Endothelial cell of umbilical vein (primary cell): Measurements from ENCODE around the gene RDH5.

Experiments used
- EZH2 ChIP-seq: IDR thresholded peaks from 2 replicates; pipeline ENCODE4 v1.6.1; 2012; ENCODE audit warnings: borderline replicate concordance, low read depth, mild to moderate bottlenecking, moderate library complexity, low read length, inconsistent platforms; ENCODE audit not compliant: severe bottlenecking
- GATA2 ChIP-seq: IDR thresholded peaks from 2 replicates; pipeline ENCODE4 v1.7.0; 2011; ENCODE audit warnings: low read depth, mild to moderate bottlenecking, moderate library complexity, mixed read lengths, low read length; ENCODE audit not compliant: insufficient read length, insufficient read depth
- JUN ChIP-seq: IDR thresholded peaks from 2 replicates; pipeline ENCODE4 v1.6.1; 2011; ENCODE audit warnings: borderline replicate concordance, low read depth; ENCODE audit not compliant: insufficient read length, insufficient read depth
- MYC ChIP-seq: IDR thresholded peaks from one replicate; pipeline ENCODE4 v1.6.1; 2011; ENCODE audit warnings: mild to moderate bottlenecking, low read depth, low read length
- POLR2A ChIP-seq: IDR thresholded peaks from 2 replicates; pipeline ENCODE4 v1.6.1; 2012; ENCODE audit warnings: low read depth, mild to moderate bottlenecking, control low read depth, low read length
- POLR2AphosphoS5 ChIP-seq: IDR thresholded peaks from 2 replicates; pipeline ENCODE4 v1.6.1; 2012; ENCODE audit warnings: low read depth, mild to moderate bottlenecking, control low read depth, low read length, moderate library complexity; ENCODE audit not compliant: insufficient read depth
- TF ChIP-seq, protein P1 (sequence below), 2 donors: IDR thresholded peaks; 1 replicate in 1 of 2; 2 replicates in 1 of 2; pipeline ENCODE4 v1.5.1; 2011; ENCODE audit warnings: low read length in 2 of 2, mild to moderate bottlenecking in 2 of 2, moderate library complexity in 2 of 2, control low read depth in 1 of 2, inconsistent platforms in 1 of 2, low read depth in 1 of 2; ENCODE audit not compliant: insufficient read depth in 1 of 2; ENCODE audit errors: extremely low read depth in 1 of 2
- TF ChIP-seq, protein P2 (sequence below): IDR thresholded peaks from 2 replicates; pipeline ENCODE4 v1.6.1; 2011; ENCODE audit not compliant: insufficient read depth, insufficient read length

DNA sequence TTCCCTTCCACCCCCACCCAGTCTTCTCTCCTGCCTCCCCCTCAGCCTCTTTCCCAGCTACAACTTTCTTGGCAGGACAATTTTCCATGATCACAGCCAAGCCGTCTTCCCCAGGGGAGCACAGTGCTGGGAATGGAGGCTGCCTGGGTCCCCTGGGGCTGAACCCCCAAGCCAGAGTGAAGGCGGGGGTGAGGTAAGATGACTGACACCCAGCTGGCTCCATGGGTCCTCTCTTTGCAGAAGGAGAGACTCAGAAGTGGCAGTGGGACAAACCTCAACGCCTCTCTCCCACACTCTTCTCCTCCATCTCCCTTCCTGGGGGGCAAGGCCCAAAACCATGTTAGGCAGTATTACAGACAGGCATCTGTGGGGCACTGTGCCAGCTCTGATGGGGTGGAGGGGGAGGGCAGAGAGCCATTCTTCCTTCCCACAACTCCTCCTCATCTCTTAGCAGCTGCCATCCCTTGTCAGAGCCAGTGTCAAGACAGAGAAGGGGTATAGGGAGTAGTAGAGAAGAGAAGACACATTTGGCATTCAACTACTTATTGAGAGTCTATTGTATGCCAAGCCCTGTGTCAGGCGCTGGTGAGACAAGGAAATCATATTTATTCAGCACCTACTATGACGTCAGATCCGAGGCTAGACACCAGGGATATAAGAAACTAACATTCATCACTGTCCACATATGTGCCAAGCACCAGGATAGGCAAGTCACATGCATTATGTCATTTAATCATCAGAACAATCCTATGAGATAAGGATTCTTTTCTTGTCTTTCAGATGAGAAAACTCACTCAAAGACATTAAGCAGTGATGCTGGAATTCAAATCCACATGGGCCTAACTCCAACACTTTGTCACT is 16.1 kb upstream of the RDH5 start:
- TF ChIP-seq, protein P1, sequence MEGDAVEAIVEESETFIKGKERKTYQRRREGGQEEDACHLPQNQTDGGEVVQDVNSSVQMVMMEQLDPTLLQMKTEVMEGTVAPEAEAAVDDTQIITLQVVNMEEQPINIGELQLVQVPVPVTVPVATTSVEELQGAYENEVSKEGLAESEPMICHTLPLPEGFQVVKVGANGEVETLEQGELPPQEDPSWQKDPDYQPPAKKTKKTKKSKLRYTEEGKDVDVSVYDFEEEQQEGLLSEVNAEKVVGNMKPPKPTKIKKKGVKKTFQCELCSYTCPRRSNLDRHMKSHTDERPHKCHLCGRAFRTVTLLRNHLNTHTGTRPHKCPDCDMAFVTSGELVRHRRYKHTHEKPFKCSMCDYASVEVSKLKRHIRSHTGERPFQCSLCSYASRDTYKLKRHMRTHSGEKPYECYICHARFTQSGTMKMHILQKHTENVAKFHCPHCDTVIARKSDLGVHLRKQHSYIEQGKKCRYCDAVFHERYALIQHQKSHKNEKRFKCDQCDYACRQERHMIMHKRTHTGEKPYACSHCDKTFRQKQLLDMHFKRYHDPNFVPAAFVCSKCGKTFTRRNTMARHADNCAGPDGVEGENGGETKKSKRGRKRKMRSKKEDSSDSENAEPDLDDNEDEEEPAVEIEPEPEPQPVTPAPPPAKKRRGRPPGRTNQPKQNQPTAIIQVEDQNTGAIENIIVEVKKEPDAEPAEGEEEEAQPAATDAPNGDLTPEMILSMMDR (IDR thresholded peaks at IDR 0.05; ENCODE audit: extremely low read depth in 1 of 2, insufficient read depth in 1 of 2, low read depth in 1 of 2, low read length in 2 of 2) = no peak
- TF ChIP-seq JUN (no peak), POLR2A (no peak), POLR2AphosphoS5 (no peak), EZH2 (no peak), MYC (no peak), GATA2 (no peak)
- TF ChIP-seq, protein P2, sequence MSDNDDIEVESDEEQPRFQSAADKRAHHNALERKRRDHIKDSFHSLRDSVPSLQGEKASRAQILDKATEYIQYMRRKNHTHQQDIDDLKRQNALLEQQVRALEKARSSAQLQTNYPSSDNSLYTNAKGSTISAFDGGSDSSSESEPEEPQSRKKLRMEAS = no peak
